Karpas-422 (cell line): Measurements from ENCODE around the gene FAM111B. TPM values are rescaled to one million over a fixed set of nuclear protein-coding genes. Genes with fewer than 3 reads are reported as not detected.

Experiments
- DNase-seq: peaks from one replicate; pipeline ENCODE4 v3.0.0-alpha.2; 2015
- H2AFZ ChIP-seq: fragments of 200-600 bp; sonication (generic); 2 replicates; pipeline ENCODE4 v1.6.1; 2014; ENCODE audit warnings: antibody characterized with exemption, low read length, mixed read lengths
- H3K27ac ChIP-seq: fragments of 200-600 bp; sonication (generic); 2 replicates; pipeline ENCODE4 v1.5.1; 2014; ENCODE audit warnings: mild to moderate bottlenecking, low read length, moderate library complexity
- H3K27me3 ChIP-seq: fragments of 200-600 bp; sonication (generic); 2 replicates; pipeline ENCODE4 v1.6.1; 2014; ENCODE audit warnings: low read length, mixed read lengths
- H3K36me3 ChIP-seq: fragments of 200-600 bp; sonication (generic); 2 replicates; pipeline ENCODE4 v1.6.1; 2014; ENCODE audit warnings: low read length, mixed read lengths; ENCODE audit not compliant: insufficient read depth
- H3K4me1 ChIP-seq: fragments of 200-600 bp; sonication (generic); 2 replicates; pipeline ENCODE4 v1.6.1; 2014; ENCODE audit warnings: mild to moderate bottlenecking, low read length, mixed read lengths
- H3K4me2 ChIP-seq: fragments of 200-600 bp; sonication (generic); 2 replicates; pipeline ENCODE4 v1.6.1; 2014; ENCODE audit warnings: low read length, low read depth, mild to moderate bottlenecking; ENCODE audit not compliant: poor library complexity, severe bottlenecking
- H3K4me3 ChIP-seq: fragments of 200-600 bp; sonication (generic); 2 replicates; pipeline ENCODE4 v1.5.1; 2014; ENCODE audit warnings: mild to moderate bottlenecking, antibody characterized with exemption, low read length, mixed read lengths
- H3K79me2 ChIP-seq: fragments of 200-600 bp; sonication (generic); 2 replicates; pipeline ENCODE4 v1.6.1; 2014; ENCODE audit warnings: mild to moderate bottlenecking, low read length, mixed read lengths
- H3K9ac ChIP-seq: fragments of 200-600 bp; sonication (generic); 2 replicates; pipeline ENCODE4 v1.6.0; 2014; ENCODE audit warnings: low read length
- H3K9me2 ChIP-seq: fragments of 200-600 bp; sonication (generic), shearing (Covaris generic); replicated peaks from 2 replicates; pipeline ENCODE4 v1.6.0; 2014; ENCODE audit warnings: mild to moderate bottlenecking, low read length, moderate library complexity; ENCODE audit not compliant: insufficient read depth
- H3K9me3 ChIP-seq: fragments of 300-700, 200-600 bp; sonication (generic); 2 replicates; pipeline ENCODE4 v1.6.1; 2014; ENCODE audit warnings: low read length, mixed read lengths
- H4K20me1 ChIP-seq: fragments of 200-600 bp; sonication (generic); 2 replicates; pipeline ENCODE4 v1.6.1; 2014; ENCODE audit warnings: mild to moderate bottlenecking, antibody characterized with exemption, low read length, low read depth; ENCODE audit not compliant: insufficient read depth
- total RNA-seq: library from RNA; depleted of rRNA; stranded (reverse); fragments of >200 nt; shearing (Covaris generic); gene quantifications from 2 replicates; pipeline ENCODE4 v1.2.3, GENCODE V29; 2014; ENCODE audit warnings: low replicate concordance; rRNA removed

FAM111B gene
- total RNA-seq, 1 experiment from 2014 or later = 19.9 TPM

GRCh38 chr11:59173964-59174663 lies 67.1 kb downstream of the FAM111B start:
- H3K9ac ChIP-seq = no peak overlapping the region
- H4K20me1 ChIP-seq = peaks cover 10% of the 10 kb centered on the region; the same call in 1 of the 2 replicates
- H3K27ac ChIP-seq = no peak overlapping the region
- no peaks in the 10 kb centered on the region for H3K9me3 ChIP-seq
- H3K79me2 ChIP-seq = no peaks in the 10 kb centered on the region
- peaks cover 22% of the 10 kb centered on the region for H3K4me1 ChIP-seq
- H3K9me2 ChIP-seq = no peaks in the 10 kb centered on the region
- no peak overlapping the region for H2AFZ ChIP-seq
- no peaks in the 10 kb centered on the region for H3K27me3 ChIP-seq
- H3K36me3 ChIP-seq = no peaks in the 10 kb centered on the region
- no peak for DNase-seq
- H3K4me3 ChIP-seq = no peak overlapping the region; the same call in 1 of the 2 replicates
- peak overlapping the region; percentile 99 for H3K4me2 ChIP-seq

GRCh38 chr11:59174664-59175033 lies 67.6 kb downstream of the FAM111B start:
- Histone ChIP-seq H3K9ac (no peak overlapping the region), H3K4me1 (peaks cover 22% of the 10 kb centered on the region), H3K27me3 (no peaks in the 10 kb centered on the region), H2AFZ (no peak overlapping the region), H3K27ac (no peak overlapping the region), H3K36me3 (no peaks in the 10 kb centered on the region), H3K9me2 (no peaks in the 10 kb centered on the region), H3K4me3 (no peak overlapping the region), H3K79me2 (no peaks in the 10 kb centered on the region), H3K9me3 (no peaks in the 10 kb centered on the region), H4K20me1 (peaks cover 10% of the 10 kb centered on the region; the same call in 1 of the 2 replicates), H3K4me2 (no peak overlapping the region)
- no peak for DNase-seq

- peaks cover 10% of the 10 kb centered on the region; the same call in 1 of the 2 replicates for H4K20me1 ChIP-seq
- no peaks in the 10 kb centered on the region for H3K79me2 ChIP-seq
- H3K9me3 ChIP-seq = no peaks in the 10 kb centered on the region
- H3K4me2 ChIP-seq = no peak overlapping the region
- no peak overlapping the region for H3K9ac ChIP-seq
- H3K9me2 ChIP-seq = no peaks in the 10 kb centered on the region
- no peak overlapping the region for H3K27ac ChIP-seq
- peaks cover 22% of the 10 kb centered on the region for H3K4me1 ChIP-seq
- H2AFZ ChIP-seq = no peak overlapping the region
- H3K36me3 ChIP-seq = no peaks in the 10 kb centered on the region
- no peaks in the 10 kb centered on the region for H3K27me3 ChIP-seq
- H3K4me3 ChIP-seq = no peak overlapping the region
- DNase-seq = no peak
Measured at GRCh38 chr11:59175091-59175501, 68.1 kb downstream of the FAM111B start.

- Histone ChIP-seq H4K20me1 (peaks cover 13% of the 10 kb centered on the region; the same call in 1 of the 2 replicates), H3K4me1 (peaks cover 19% of the 10 kb centered on the region), H2AFZ (no peak overlapping the region), H3K36me3 (no peaks in the 10 kb centered on the region), H3K9me2 (no peaks in the 10 kb centered on the region), H3K4me3 (no peak overlapping the region), H3K79me2 (no peaks in the 10 kb centered on the region), H3K9me3 (no peaks in the 10 kb centered on the region), H3K4me2 (no peak overlapping the region), H3K27ac (no peak overlapping the region), H3K27me3 (no peaks in the 10 kb centered on the region), H3K9ac (no peak overlapping the region)
- no peak for DNase-seq
Measured at GRCh38 chr11:59176330-59176729, 69.3 kb downstream of the FAM111B start.

Other genes starting within 250 kb of the FAM111B start
- not detected in 2 replicates for gene GLYATL1, start 167.7 kb upstream of the FAM111B start, total RNA-seq
- not detected in 2 replicates for gene GLYATL1B, start 20.9 kb upstream of the FAM111B start, total RNA-seq
- 48.2 and 64.1 TPM in 2 replicates for gene FAM111A, start 35.6 kb downstream of the FAM111B start, total RNA-seq
- gene DTX4, start 64.9 kb downstream of the FAM111B start, total RNA-seq = 8.4 and 9.2 TPM in 2 replicates
- 59.6 and 80.0 TPM in 2 replicates for gene MPEG1, start 105.7 kb downstream of the FAM111B start, total RNA-seq